SH-SY5Y (cell line): ENCODE measurements around the gene ARID3A.

Source experiments
- GATA2 ChIP-seq: IDR thresholded peaks from 2 replicates; pipeline ENCODE4 v1.6.1; 2011; ENCODE audit warnings: mild to moderate bottlenecking, low read depth, low read length
- GATA3 ChIP-seq: IDR thresholded peaks from 2 replicates; pipeline ENCODE4 v1.6.1; 2011; ENCODE audit warnings: low read depth, mild to moderate bottlenecking, low read length, moderate library complexity

DNA sequence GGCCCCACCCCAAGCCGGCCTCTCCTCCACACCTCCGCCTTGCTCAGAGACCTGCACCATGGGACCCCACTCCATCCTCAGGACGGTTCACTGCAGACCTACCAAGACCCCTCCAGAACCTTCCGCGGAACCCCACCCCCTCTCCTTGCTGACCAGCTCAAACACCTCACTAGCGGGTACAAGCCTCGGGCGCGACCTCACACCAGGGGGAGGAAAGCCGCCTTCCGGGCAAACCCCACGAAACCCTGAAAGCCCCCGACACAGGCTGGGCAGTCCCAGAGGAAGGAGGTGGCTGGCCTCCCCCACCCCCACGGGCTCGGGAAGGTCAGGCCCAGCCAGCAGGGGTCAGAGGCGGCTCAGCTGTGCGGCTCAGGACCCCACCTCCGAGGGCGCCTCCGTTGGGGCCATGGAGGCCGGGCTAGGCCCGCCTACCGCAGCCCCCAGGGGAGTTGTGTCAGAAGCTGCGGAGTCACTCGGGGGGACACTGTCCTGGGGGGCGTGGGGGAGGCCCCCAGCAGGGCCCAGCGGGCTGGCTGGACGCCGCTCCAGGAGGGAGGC, 84.2 kb downstream of the ARID3A start:
- TF ChIP-seq GATA2 (no peak), GATA3 (no peak)
